Gastroesophageal sphincter (tissue), 4 donors: ENCODE measurements around the gene CLCNKA. TPM values are rescaled to one million over a fixed set of nuclear protein-coding genes. Genes with fewer than 3 reads are reported as not detected.

ENCODE experiments used
- ATAC-seq: fragments of 150-250 bp; one replicate; pipeline ENCODE4 v1.9.1; 2016; ENCODE audit warnings: mild to moderate bottlenecking, moderate library complexity
- H3K27ac ChIP-seq, 4 donors: fragments of 200-600 bp; sonication (generic) in 3 of 4; 1 replicate in 3 of 4; 2 replicates in 1 of 4; pipeline ENCODE4 v1.5.1; 2016 to 2019
- H3K27me3 ChIP-seq: fragments of 200-600 bp; sonication (generic); one replicate; pipeline ENCODE4 v1.5.1; 2019
- H3K36me3 ChIP-seq, 2 donors: fragments of 200-600 bp; sonication (generic); one replicate each; pipeline ENCODE4 v1.5.1; 2019; ENCODE audit warnings: control low read depth in 1 of 2
- H3K4me1 ChIP-seq, 3 donors: fragments of 200-600 bp; sonication (generic); 1 replicate in 2 of 3; 2 replicates in 1 of 3; pipeline ENCODE4 v1.5.1; 2016 to 2019; ENCODE audit warnings: control low read depth in 2 of 3
- H3K4me3 ChIP-seq, 2 donors: fragments of 200-600 bp; sonication (generic); one replicate each; pipeline ENCODE4 v1.5.1; 2019; ENCODE audit warnings: mild to moderate bottlenecking in 1 of 2, moderate library complexity in 1 of 2
- H3K9me3 ChIP-seq, 3 donors: fragments of 200-600 bp; sonication (generic); one replicate each; pipeline ENCODE4 v1.5.1; 2017 to 2019; ENCODE audit warnings: control low read depth in 2 of 3
- EP300 ChIP-seq: sonication (generic); formaldehyde crosslinking; IDR thresholded peaks from one replicate; pipeline ENCODE4 v1.6.1; 2017; ENCODE audit warnings: antibody characterized with exemption, mild to moderate bottlenecking
- POLR2A ChIP-seq, 2 donors: fragments of 450-650 bp; IDR thresholded peaks; one replicate each; pipeline ENCODE4 v1.6.1; 2017; ENCODE audit warnings: antibody characterized with exemption in 2 of 2, mild to moderate bottlenecking in 2 of 2, moderate library complexity in 1 of 2
- POLR2AphosphoS5 ChIP-seq: sonication (generic); formaldehyde crosslinking; IDR thresholded peaks from one replicate; pipeline ENCODE4 v1.6.1; 2017; ENCODE audit warnings: antibody characterized with exemption
- WGBS, 2 donors: methylation state at CpG; one replicate each; pipeline ENCODE4 v1.1.5; 2018; ENCODE audit warnings: low coverage in 1 of 2; 5-methylcytosine and 5-hydroxymethylcytosine counted together
- total RNA-seq, 4 donors: library from RNA; depleted of rRNA; stranded (reverse); fragments of >200 nt; gene quantifications; one replicate each; pipeline ENCODE4 v1.1.0, GENCODE V29; 2016
- TF ChIP-seq, protein P1 (sequence below), 4 experiments: fragments of 200-600 bp in 2 of 4; fragments of 450-650 bp in 2 of 4; sonication (generic) in 1 of 4; IDR thresholded peaks; one replicate each; pipeline ENCODE4 v1.5.1; 2017 to 2019; ENCODE audit warnings: antibody characterized with exemption in 4 of 4, mild to moderate bottlenecking in 2 of 4, moderate library complexity in 2 of 4

CLCNKA gene
- total RNA-seq, 4 donors from 2014 or later = 0.08 to 3.0 (median 0.20) TPM; not detected in 1

DNA sequence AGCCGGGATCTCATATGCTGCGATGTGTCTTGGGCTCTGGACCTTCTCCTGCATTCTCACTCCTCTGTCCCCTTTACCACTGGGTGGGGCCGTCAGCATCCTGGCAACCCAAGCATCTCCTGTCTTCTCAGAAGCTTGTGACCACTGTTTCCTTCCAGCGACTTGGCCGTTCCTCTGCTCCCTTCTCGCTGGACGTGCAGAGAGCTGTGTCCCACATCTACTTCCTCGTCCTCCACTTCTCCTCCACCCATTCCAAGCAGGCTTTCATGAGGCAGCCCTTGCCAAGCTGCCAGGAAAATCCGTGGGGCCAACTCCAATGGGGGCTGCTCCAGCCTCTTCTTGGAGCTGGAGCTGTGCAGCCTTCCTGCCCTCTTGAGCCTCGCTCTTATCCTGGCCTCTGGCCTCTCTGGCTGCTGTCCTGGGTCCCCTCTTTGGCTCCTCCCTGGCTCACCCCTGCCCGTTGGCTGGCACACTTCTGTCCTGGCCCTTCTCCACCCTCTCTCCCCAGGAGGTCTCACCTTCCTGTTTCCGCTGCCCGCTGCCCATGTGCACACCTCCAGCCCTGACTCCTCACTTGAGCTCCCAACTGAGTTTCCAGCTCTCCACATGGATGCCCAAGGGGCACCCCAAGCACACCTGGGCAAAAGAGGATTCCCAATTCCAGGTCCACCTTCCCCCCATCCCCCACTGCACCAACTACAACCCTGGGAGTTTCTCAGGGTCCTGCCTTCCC lies 42.9 kb downstream of the CLCNKA start:
- TF ChIP-seq EP300 (no peak), POLR2AphosphoS5 (no peak), POLR2A (IDR thresholded peaks at IDR 0.05) (no peak)
- TF ChIP-seq, protein P1, sequence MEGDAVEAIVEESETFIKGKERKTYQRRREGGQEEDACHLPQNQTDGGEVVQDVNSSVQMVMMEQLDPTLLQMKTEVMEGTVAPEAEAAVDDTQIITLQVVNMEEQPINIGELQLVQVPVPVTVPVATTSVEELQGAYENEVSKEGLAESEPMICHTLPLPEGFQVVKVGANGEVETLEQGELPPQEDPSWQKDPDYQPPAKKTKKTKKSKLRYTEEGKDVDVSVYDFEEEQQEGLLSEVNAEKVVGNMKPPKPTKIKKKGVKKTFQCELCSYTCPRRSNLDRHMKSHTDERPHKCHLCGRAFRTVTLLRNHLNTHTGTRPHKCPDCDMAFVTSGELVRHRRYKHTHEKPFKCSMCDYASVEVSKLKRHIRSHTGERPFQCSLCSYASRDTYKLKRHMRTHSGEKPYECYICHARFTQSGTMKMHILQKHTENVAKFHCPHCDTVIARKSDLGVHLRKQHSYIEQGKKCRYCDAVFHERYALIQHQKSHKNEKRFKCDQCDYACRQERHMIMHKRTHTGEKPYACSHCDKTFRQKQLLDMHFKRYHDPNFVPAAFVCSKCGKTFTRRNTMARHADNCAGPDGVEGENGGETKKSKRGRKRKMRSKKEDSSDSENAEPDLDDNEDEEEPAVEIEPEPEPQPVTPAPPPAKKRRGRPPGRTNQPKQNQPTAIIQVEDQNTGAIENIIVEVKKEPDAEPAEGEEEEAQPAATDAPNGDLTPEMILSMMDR (IDR thresholded peaks at IDR 0.05) = no peak
- H3K4me1 ChIP-seq = peaks cover 0 to 27% (median 8%) of the 10 kb centered on the region in 3 donors
- no peaks in the 10 kb centered on the region for H3K27me3 ChIP-seq
- WGBS, 2 donors = 48 to 66% methylated on average over 8 to 12 of the region's 13 CpGs
- no peaks in the 10 kb centered on the region for H3K36me3 ChIP-seq
- no peak overlapping the region for H3K4me3 ChIP-seq
- ATAC-seq = peak; percentile 24
- no peaks in the 10 kb centered on the region for H3K9me3 ChIP-seq
- no peak overlapping the region for H3K27ac ChIP-seq

DNA sequence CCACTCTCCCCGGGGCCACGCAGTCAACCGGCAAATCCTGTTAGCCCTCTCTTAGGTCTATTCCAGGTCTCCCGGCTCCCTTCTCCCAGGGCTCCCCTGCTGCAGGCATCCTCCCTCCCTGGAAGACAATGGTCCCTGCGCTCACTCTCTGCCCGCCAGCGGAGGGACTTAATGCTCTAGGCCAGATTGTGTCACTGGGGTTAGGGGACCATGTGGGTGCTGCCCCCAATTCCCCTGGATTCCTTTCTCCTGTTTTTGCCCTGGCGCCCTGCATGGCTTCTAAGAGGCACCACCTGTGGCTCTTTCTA lies 43.4 kb downstream of the CLCNKA start:
- TF ChIP-seq, protein P1 (IDR thresholded peaks at IDR 0.05) = no peak
- TF ChIP-seq POLR2A (IDR thresholded peaks at IDR 0.05) (no peak), EP300 (no peak), POLR2AphosphoS5 (no peak)
- Histone ChIP-seq H3K4me1 (peaks cover 0 to 27% (median 8%) of the 10 kb centered on the region in 3 donors), H3K27me3 (no peaks in the 10 kb centered on the region), H3K36me3 (no peaks in the 10 kb centered on the region), H3K9me3 (no peaks in the 10 kb centered on the region), H3K4me3 (no peak overlapping the region), H3K27ac (no peak overlapping the region)
- 80 to 100% methylated on average over 5 of the region's 8 CpGs for WGBS, 2 donors
- ATAC-seq = no peak

DNA sequence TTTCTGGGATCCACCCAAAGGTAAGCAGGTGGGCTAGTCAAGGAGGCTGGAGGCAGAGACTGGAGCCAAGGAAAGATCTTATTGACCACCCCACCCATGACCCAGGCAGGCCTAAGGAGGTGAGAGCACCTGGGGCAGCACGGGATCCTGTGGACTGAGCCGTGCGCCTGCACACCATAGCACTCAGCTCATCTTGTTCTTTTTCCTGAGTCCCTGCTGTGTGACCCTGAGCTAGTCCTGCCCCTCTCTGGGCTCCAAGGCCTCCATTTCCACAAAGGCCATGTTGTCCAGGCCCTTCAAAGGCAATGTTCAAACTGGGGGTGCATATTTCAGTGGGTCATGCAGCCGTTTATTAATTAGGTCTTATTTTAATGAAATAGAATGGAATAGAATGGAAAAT lies 44.4 kb downstream of the CLCNKA start:
- peaks cover 0 to 27% (median 8%) of the 10 kb centered on the region in 3 donors for H3K4me1 ChIP-seq
- TF ChIP-seq POLR2A (IDR thresholded peaks at IDR 0.05) (no peak), EP300 (no peak)
- no peaks in the 10 kb centered on the region for H3K36me3 ChIP-seq
- H3K4me3 ChIP-seq = no peak overlapping the region
- WGBS, 2 donors = 90% methylated on average over 4 of the region's 4 CpGs
- no peaks in the 10 kb centered on the region for H3K27me3 ChIP-seq
- no peak overlapping the region for H3K27ac ChIP-seq
- no peak for ATAC-seq
- no peaks in the 10 kb centered on the region for H3K9me3 ChIP-seq

DNA sequence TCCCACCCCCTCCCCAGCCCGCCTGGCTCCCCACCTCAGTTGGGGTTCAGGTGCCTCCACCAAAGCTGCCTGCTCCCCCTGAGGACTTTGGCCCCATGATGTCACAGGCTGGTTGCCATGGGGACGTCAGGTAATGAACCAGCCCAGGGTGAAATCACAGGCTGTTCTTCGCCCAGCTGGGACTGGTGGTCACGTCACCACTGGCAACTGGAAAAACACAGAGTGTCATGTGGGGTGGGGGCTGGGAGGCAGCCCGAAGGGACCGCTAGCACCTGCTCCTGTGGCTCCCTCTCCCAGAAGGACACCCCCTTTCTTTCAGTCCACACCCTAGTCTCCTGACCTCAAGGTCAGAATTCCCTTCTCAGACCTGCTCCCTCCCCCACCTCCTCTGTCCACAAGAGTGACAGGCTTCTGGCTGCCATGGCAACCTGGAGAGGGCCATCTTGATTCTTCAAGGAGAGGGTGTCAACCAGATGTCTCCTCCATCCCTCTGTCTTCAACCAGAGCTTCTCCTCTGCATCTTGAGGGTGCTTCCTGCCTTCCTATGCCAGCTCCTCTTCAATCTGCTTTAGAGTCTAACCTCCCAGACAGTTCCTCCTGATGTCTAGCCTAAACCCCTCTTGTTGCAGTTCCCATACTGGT lies 45.4 kb downstream of the CLCNKA start:
- ATAC-seq = no peak
- TF ChIP-seq POLR2AphosphoS5 (no peak), POLR2A (IDR thresholded peaks at IDR 0.05) (no peak), EP300 (no peak)
- TF ChIP-seq, protein P1 (IDR thresholded peaks at IDR 0.05) = no peak
- Histone ChIP-seq H3K27ac (no peak overlapping the region), H3K36me3 (no peaks in the 10 kb centered on the region), H3K4me1 (peaks cover 0 to 27% (median 8%) of the 10 kb centered on the region in 3 donors), H3K4me3 (no peak overlapping the region), H3K27me3 (no peaks in the 10 kb centered on the region), H3K9me3 (no peaks in the 10 kb centered on the region)
- WGBS, 2 donors = 72 to 100% methylated on average over 1 to 2 of the region's 6 CpGs

DNA sequence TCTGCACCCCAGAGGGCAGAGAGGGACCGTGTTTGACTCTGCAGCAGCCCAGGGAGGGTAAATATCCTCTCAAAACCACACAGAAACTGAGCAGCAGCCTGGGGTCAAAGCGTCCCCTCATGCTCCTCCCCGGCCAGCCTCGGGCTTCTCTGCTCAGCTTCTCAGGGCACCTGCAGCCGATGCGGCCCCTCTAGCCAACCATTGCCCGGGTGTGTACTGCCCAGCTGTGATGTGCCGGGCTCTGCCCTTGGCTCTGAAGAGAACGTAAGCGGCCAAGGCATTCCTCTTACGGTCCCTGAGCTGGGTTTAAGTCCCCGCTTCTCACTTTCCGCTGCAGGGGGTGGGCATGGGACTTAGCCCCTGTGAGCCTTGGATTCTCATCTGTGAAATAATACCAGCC lies 46.1 kb downstream of the CLCNKA start:
- H3K9me3 ChIP-seq = no peaks in the 10 kb centered on the region
- WGBS, 2 donors = no CpG with 5 or more reads among the region's 13 CpGs
- no peak overlapping the region for H3K4me3 ChIP-seq
- H3K4me1 ChIP-seq = peaks cover 0 to 31% (median 8%) of the 10 kb centered on the region in 3 donors
- no peak overlapping the region for H3K27ac ChIP-seq
- H3K36me3 ChIP-seq = no peaks in the 10 kb centered on the region
- H3K27me3 ChIP-seq = peaks cover 4% of the 10 kb centered on the region
- no peak for TF ChIP-seq POLR2A (IDR thresholded peaks at IDR 0.05)
- no peak for TF ChIP-seq EP300
- TF ChIP-seq, protein P1 (IDR thresholded peaks at IDR 0.05) = no peak
- TF ChIP-seq POLR2AphosphoS5 = no peak
- no peak for ATAC-seq
